CD4-positive, alpha-beta T cell treated with Interleukin-12 subunit alpha and Interleukin-12 subunit beta, for 1 hour (primary cell): ENCODE measurements around the gene RASGRP1.
"Not testable (repeated sequence)": the region's sequence is repeated elsewhere in the genome, so short reads cannot be mapped to it uniquely, and the experiment has no call there.

Source experiments
- DNase-seq: peaks from one replicate; pipeline ENCODE4 v3.0.0-alpha.2; 2020

Gene RASGRP1

GRCh38 chr15:38564557-38565286 lies at the start of gene RASGRP1:
Gene RASGRP1, minus strand, starts transcription at chr15:38564814. Its CDS starts 186 bp downstream, at chr15:38564628.
- DNase-seq = peak; percentile 91

DNA sequence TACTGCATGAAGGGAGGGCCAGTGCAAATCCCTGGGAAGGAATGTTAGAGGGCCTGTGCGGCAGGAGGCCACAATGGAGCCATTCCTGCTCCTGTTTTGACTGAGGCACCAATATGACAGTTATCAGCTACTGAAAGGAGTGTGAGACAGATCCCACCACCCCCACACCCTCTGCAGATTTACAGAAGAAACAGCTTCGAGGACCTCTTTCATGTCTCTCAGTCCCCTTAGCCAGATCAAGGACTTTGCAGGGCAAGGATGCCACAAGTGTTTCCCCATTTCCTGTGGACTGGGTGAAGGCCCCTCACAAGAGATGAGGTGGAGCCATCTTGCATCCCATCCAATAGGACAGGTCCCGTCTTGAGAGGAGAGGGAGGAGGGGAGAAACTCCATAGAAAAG lies 48.5 kb upstream of the RASGRP1 start:
- DNase-seq = no peak

DNA sequence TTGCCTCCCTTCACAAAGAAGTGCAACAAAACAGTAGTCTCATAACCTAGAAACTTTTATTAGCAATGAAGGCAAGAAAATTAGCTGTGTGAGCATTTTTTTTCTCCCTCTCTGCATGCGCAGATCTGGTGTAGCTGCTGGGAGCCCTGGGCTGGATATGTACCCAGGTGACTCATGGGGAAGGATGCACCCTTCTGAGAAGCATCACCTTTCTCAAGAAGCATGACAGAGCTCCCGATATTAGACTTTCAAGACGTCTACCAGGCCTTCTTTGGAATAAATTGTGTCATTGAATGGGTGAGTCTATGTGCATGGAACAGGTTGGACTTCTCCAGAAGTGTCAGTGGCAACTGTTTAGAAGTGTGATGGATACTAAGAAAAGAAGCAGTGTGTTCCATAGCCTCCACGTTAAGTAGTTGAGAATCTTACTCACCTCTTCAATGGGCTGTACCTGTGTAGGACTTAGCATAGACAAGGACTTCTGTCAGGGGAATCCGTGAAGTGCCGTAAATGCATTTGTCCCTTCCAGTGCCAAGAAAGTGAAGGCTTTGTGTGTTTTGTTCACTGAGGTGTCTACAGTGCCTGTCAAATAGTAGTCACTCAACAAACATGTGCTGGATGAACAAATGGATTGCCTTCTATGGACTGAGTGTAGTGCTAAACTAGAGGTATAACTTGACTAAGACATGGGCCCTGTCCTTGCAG lies 47.7 kb upstream of the RASGRP1 start:
- DNase-seq = no peak

GRCh38 chr15:38611228-38611627 lies 46.6 kb upstream of the RASGRP1 start:
- DNase-seq = peak; percentile 44

DNA sequence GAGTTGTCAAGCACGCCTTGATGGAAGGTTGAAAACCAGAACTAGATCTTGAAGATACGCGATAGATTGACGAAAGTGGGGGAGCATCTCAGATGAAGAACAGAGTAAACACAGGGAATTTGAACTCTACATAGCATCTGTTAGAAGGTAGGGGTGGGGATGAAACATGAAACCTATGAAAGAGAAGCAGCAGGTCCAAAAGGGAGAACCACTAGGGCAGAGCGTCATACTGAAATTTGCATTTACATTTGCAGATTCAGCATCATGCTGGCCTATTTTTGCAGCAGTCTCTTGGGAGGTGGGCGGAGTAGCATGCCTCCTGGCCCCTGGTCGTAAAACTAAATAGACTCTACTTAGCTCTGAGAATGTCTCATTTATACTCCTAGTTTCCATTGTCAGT lies 46.1 kb upstream of the RASGRP1 start:
- no peak for DNase-seq

- DNase-seq = no peak
These were observed 44.6 kb upstream of the RASGRP1 start for GRCh38 chr15:38609097-38609738.

DNA sequence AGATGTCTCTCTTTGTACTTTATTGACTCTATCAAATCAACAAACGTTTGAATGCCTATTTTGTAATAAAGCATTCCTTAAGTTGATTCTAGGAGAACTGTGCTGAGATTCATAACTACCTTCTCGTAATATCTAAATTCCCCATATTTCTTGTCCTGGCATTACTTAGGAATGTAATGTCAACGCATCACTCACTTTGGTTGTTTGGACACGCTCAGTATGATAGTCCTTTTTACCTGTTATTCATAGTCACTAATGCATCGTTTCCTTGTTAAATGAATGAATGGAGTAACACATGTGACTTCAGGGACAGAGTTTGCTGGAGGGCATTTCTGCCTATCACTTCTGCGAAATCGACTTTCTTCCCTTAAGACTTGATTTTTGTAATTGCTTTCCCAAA lies 44.1 kb upstream of the RASGRP1 start:
- no peak for DNase-seq

GRCh38 chr15:38605744-38606143 lies 41.1 kb upstream of the RASGRP1 start:
- DNase-seq = no peak

- no peak for DNase-seq
These were observed 39.1 kb upstream of the RASGRP1 start for GRCh38 chr15:38603672-38604071.

DNA sequence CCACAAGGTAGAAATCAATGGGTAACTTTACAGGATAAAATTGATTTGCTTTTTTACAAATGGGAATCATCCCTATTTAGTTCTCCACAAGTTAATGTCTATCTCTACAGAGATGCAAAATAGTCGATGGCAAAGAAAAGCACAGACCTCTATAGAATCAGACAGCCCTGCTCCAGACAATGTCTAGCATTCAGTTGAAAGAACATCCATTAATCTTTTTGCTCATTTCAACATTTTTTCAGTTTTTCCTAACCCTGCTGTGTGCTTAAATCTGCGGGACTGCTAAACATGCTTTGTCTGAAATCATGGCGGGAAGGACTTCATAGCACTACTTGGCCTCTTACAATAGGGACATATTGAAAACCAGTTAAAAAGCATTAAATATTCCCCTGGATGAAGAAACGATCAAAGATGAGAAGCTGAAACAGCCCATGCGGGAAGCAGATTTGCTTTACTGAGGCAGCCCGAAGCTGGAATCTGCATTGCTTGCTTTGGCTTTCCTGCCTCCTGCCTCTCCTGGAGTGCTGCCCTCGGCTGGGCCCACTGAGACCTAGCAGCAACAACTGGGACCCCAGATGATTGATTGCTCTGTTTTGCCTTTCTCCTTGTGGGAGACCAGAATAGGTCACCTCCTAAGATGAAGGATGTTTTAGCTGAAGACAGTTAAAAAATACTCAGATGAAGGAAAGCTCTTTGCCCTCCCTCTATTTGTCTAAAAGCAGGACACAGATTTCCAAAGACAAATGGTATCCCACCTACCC lies 38.5 kb upstream of the RASGRP1 start:
- DNase-seq = no peak

GRCh38 chr15:38600236-38600635 lies 35.6 kb upstream of the RASGRP1 start:
- no peak for DNase-seq

- DNase-seq = no peak
These were observed 34.1 kb upstream of the RASGRP1 start for GRCh38 chr15:38598749-38599148.

DNA sequence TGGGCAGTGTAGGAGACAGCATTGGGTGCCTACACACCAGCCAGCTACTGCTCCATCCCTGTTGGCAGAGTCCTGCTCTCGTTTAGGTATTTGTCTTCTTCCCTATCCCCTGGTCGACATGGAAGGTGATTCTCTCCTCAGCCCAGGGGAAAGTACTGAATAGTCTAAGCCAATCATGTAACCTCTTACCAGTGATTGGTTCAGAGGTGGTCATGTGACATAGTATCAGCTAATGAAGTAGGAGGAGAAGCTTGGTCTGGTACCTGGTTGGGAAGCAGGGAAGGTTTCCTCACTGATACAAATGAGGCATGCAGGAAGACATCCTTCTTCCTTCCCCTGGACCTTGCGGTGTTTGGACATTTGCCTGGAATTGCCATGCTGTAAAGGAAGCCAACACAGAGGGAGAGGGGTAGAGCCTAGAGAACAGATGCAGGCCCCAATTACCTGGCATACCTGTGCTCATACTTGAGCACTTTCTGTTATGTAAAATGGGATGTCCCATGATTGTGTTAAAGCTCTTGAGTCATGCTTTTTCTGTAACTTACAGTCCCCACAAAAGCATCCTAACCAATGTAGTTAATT lies 32.7 kb upstream of the RASGRP1 start:
- DNase-seq = no peak

DNA sequence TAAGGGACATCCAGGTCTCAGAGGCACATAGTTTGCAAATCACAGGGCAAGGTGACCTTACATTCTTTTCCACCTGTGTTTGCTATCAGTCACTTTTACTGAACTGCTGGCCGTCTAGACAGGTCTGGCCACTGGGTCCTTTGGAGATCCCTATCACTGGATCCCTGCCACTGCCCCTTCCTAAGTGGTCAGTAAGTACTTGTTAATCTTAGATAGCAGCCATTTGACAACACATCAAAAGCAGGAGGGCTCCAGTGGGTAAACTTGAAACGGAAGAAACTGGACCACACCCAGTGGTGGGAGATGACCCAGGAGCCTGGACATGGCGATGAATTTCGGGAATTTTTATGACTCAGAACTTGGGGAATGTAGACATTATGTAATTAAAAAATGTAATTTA lies 28.9 kb upstream of the RASGRP1 start:
- DNase-seq = no peak

GRCh38 chr15:38589502-38589901 lies 24.9 kb upstream of the RASGRP1 start:
- DNase-seq = no peak

DNA sequence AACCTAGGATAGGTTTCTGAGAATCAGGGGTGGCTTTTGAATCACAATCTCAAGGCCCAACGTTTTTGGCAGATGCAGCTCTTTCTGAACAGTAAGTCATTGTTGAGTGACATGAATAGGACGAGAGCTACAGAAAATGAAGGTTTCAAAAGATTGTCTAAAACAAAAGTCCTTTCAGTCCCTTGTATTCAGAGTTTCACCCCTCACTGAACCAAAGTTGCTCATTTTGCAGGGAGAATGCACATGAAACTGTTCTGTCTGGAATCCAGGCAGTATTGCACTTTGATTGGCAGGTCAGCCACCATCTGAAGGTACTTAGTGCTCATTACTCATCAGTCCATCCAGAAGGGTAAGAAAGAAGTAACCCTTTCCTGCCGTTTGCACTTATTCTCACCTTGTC lies 24.1 kb upstream of the RASGRP1 start:
- DNase-seq = no peak

- peak; percentile 16 for DNase-seq
These were observed 22.6 kb upstream of the RASGRP1 start for GRCh38 chr15:38587214-38587613.

DNA sequence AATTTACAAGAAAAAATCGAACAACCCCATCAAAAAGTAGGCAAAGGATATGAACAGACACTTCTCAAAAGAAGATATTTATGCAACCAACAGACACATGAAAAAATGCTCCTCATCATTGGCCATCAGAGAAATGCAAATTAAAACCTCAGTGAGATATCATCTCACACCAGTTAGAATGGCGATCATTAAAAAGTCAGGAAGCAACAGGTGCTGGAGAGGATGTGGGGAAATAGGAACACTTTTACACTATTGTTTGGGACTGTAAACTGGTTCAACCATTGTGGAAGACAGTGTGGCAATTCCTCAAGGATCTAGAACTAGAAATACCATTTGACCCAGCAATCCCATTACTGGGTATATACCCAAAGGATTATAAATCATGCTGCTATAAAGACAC lies 21.4 kb upstream of the RASGRP1 start:
- not testable (repeated sequence) for DNase-seq

GRCh38 chr15:38578626-38579025 lies 14.0 kb upstream of the RASGRP1 start:
- no peak for DNase-seq

- DNase-seq = no peak
These were observed 12.9 kb upstream of the RASGRP1 start for GRCh38 chr15:38577424-38577987.

GRCh38 chr15:38576837-38577236 lies 12.2 kb upstream of the RASGRP1 start:
- DNase-seq = peak; percentile 37

- no peak for DNase-seq
These were observed 11.6 kb upstream of the RASGRP1 start for GRCh38 chr15:38576261-38576660.

- no peak for DNase-seq
These were observed 665 bp upstream of the RASGRP1 start for GRCh38 chr15:38565287-38565670.
